Measurements from ENCODE around the gene PLEKHA4.
"Not testable (repeated sequence)": the region's sequence is repeated elsewhere in the genome, so short reads cannot be mapped to it uniquely, and the experiment has no call there.

PLEKHA4 gene

GRCh38 chr19:48802623-48803022 lies 65.8 kb downstream of the PLEKHA4 start:
- DNase-seq (ENCODE audit: low read depth in 4 of 4, low spot score in 1 of 4), result no peak

GRCh38 chr19:48799358-48800300 lies 68.8 kb downstream of the PLEKHA4 start:
- no peak for DNase-seq (ENCODE audit: low read depth in 4 of 4, low spot score in 1 of 4)

- DNase-seq (ENCODE audit: low read depth in 4 of 4, low spot score in 1 of 4), result no peak
Measured at GRCh38 chr19:48798937-48799336, 69.5 kb downstream of the PLEKHA4 start.

GRCh38 chr19:48797103-48797502 lies 71.3 kb downstream of the PLEKHA4 start:
- DNase-seq (ENCODE audit: low read depth in 4 of 4, low spot score in 1 of 4), result no peak

GRCh38 chr19:48796298-48797083 lies 71.9 kb downstream of the PLEKHA4 start:
- no peak for DNase-seq (ENCODE audit: low read depth in 4 of 4, low spot score in 1 of 4)

- DNase-seq (ENCODE audit: low read depth in 4 of 4, low spot score in 1 of 4), result no peak
Measured at GRCh38 chr19:48795685-48796070, 72.7 kb downstream of the PLEKHA4 start.

GRCh38 chr19:48795055-48795684 lies 73.2 kb downstream of the PLEKHA4 start:
- peak; percentile 59 to 74 (median 68) for DNase-seq (ENCODE audit: low read depth in 4 of 4, low spot score in 1 of 4)

GRCh38 chr19:48794291-48794690 lies 74.1 kb downstream of the PLEKHA4 start:
- no peak for DNase-seq (ENCODE audit: low read depth in 4 of 4, low spot score in 1 of 4)

GRCh38 chr19:48793271-48793670 lies 75.1 kb downstream of the PLEKHA4 start:
- no peak for DNase-seq (ENCODE audit: low read depth in 4 of 4, low spot score in 1 of 4)

GRCh38 chr19:48787331-48787730 lies 81.1 kb downstream of the PLEKHA4 start:
- not testable (repeated sequence) for DNase-seq (ENCODE audit: low read depth in 4 of 4, low spot score in 1 of 4)
